Stimulated activated CD4-positive, alpha-beta T cell treated with anti-CD3 and anti-CD28 coated beads, TNF-alpha, amount 100 ng/mL, for 48 hours (primary cell): ENCODE measurements around the gene STT3B.
A peak's percentile ranks its signal among the peaks of the same experiment; 100 is the strongest.

Source experiments
- DNase-seq, 3 donors: peaks; one replicate each; pipeline ENCODE4 v3.0.0-alpha.2; 2020; ENCODE audit warnings: low read depth in 3 of 3

STT3B gene

DNA sequence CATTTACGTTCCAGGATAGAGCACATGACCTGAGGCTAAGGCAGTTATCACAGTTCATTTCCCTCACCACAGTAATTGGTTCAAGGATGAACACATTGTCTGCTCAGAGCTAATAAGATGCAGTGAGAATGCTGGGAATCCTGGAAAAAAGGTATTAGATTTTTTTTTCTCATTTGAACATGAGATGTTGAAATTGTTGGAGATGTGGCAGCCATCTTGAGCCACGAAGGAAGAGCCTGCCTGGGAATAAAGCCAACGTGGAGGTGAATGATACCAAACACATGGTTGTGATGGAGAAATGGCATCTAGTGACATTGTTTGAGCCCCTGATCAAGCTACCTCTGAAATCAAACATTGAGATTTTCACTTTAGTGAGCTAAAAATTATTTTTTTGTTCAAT is 16.0 kb upstream of the STT3B start:
- DNase-seq: no peak

DNA sequence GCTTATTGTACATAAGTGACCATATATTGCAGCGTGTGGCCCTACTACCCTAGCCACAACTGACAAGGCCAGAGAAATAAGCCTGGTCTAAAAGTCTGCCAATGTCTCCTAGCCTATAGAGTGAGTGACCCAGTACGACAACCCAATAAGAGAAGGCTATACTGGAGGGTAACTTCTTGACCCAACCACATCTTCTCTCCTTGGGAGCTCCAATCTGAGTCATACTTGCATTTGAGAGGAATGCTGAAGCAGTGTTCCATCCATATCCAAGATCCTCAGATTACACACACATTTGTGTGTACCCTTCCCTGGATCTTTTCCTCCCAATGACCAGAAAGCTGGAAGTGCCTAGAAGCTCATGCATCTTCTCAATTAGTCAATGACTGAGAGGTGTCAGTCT is 11.3 kb upstream of the STT3B start:
- no peak for DNase-seq

DNA sequence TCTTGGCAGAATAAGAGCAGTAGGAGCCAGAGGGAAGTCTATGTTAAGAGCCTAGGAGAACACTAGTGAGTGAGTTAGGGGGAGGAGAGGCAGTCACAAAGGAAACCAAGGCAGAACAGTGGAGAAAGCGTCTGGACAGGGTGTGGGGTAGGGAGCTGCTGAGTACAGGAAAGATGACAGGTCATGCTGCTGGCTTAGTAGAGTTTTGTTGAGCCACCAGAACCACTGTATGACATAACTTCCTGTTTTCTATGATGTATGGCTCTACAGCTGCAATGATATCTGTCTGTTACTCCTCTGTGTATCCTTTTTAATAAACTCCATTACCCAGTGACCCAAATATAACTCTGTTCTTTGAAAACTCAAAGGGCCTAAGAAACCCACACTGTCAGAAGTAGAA is 10.6 kb upstream of the STT3B start:
- no peak for DNase-seq

DNA sequence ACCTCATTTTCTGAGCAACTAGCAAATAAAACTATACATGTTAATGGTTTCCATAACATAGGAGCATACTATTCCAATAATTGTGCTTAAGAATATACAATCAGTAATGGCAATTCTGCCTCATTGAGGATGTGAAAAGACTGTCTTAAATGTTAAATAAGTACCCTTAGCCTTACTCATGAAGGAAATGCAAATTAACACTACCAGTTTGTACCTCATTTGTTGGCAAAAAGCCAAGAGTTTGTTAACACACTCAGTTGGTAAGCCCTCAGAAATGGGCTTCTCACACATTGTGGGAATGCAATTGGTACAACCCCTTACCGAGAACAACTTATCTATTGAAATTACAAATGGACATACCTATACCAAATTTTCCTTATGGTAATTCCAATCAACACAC is 9.2 kb upstream of the STT3B start:
- DNase-seq: no peak

DNA sequence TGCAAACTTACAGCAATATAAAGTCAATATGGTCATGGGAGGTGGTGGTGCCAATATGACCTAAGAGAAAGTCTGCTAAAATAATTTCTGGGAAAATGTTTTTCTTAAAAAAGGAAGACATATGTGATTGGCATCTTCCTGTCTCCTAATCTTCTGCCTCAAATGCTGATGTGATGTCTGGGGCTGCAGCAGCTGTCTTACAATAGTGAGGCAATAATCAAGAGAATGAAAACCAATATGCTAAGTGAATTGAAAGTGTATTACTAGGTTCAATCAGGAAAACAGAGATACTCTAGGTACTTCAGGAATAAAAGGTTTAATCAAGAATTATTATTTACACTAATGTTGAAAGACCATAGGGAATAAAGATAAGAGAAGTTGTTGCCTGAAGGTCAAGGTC is 7.2 kb upstream of the STT3B start:
- DNase-seq: no peak

DNA sequence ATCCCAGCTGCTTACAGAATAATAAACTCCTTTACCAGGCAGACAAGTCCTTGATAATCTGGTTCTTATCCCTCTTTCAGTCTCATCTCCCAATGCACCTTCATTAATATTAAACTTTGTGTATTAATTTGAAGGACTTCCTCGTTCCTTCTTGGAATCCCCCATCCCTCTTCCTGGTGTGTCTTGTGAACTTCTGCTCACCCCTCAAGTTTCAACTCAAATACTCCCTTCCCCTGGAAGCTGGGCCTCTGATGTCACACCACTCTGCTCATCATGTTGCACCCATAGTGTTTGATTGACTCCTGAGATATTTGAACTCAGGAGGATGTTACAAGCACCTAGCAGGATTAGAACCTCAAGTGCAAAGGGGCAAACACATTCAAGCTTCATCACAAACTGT is 3.3 kb upstream of the STT3B start:
- DNase-seq: no peak

DNA sequence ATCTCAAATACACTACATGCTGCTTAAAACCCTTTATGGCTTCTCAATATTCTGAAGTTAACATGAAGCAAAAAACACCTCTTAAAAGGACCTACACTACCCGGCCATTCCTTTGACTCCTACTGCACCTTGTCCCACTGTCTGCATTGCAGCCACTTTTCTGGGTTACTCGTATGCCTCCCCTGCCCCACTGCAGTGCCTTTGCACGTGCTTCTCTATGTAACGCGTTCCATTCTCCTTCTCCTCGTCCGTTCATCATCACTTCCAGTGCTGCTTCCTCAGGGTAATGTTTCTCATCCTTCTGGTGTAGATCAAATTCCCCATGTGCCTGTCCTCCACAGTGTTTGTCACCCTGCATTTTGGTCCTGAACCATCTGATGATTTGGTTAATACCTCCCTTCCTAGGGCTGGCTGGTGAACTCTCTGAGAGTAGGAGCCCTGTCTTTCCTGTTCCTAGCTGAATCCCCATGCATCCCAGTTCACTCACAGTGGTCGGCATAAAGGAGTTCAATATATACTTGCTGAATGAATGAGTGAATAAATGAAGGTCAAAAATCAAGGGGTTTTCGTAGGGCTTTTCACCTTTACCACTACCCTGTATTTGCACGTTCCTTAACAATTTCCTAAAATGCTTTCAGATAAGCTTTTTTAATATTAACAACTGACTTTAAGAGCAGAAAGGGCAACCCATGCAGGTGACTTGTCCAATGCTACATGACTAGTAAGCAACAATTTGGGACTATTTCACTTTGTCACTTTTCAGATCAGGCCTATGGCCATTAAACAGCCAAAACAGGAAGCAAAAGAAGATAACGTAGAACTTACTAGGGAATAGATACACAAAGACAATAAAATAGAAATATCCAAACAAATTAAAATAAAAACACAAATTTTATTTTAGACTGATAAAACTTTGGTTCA is 2.4 kb upstream of the STT3B start:
- DNase-seq: no peak

DNA sequence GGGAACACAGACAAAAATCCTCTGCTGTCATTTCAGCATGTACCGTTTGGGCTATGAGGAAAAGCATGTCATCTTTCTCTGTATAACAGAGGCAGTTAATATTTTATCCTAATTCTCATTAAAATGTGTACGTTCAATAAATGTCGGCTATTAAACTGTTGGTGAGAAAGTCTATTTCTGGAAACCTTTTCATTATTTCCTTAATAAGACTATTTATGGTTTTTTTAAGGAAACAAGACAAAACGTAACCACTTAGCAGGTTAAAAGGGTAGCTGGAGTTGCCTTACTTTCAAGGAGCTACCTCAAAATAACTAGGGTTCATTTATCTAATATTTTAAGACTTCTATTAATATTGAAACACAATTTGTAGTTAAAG is 1.8 kb upstream of the STT3B start:
- DNase-seq: no peak

DNA sequence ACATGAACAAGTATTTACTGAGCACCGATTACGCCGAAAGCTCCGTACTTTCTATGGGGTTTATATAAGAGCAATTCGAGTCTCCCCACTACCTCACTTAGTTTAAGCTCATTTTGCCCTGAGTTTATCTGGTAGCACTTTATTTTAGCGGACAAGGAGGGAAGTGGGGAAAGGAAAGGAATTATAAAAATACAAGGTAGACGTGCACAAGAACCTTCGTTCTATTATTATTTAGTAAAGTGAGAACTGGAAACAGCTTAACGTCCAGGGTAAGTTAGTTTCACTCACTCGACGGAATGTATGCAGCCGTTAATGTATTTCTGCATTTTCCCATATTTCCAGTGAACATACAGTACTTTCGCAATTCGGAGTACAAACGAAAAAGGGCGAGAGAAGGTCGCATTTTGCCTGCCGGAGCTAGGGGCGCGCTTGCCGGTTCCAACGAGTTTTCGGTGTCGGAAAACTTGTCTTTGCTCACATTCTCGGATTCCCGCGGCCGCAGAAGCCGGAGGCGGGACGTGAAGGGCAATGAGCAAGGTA is 1.2 kb upstream of the STT3B start:
- no peak for DNase-seq

DNA sequence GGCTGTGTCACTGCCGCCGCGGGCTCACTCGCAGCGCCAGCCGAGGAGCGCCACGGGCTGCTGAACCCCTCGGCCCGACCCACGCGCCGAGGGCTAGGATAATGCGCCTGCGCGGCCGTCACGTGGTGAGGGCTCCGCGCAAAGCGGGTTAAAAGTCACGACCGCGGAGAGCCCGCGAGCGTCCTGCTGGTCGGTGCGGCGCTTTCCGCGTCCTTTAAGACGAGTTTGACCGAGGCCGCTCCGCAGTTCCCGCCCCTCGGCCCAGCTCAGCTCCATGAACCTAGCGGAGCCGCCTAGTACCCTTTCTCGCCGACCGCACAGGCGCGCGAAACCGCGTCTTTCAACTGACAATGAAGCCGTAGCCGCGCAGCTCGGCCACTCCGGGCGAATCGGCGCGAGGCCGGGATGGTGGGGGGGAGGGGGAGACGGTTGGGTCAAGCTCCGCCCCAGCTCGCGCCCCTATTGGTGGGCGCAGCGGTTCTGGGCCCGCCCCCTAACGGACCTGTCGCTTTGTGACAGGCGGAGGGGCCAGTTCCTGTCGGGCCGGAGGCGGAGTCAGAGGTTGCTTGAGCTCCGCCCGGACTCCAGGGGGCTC is 636 bp upstream of the STT3B start:
- DNase-seq: peak; percentile 97 to 99 (median 98)

DNA sequence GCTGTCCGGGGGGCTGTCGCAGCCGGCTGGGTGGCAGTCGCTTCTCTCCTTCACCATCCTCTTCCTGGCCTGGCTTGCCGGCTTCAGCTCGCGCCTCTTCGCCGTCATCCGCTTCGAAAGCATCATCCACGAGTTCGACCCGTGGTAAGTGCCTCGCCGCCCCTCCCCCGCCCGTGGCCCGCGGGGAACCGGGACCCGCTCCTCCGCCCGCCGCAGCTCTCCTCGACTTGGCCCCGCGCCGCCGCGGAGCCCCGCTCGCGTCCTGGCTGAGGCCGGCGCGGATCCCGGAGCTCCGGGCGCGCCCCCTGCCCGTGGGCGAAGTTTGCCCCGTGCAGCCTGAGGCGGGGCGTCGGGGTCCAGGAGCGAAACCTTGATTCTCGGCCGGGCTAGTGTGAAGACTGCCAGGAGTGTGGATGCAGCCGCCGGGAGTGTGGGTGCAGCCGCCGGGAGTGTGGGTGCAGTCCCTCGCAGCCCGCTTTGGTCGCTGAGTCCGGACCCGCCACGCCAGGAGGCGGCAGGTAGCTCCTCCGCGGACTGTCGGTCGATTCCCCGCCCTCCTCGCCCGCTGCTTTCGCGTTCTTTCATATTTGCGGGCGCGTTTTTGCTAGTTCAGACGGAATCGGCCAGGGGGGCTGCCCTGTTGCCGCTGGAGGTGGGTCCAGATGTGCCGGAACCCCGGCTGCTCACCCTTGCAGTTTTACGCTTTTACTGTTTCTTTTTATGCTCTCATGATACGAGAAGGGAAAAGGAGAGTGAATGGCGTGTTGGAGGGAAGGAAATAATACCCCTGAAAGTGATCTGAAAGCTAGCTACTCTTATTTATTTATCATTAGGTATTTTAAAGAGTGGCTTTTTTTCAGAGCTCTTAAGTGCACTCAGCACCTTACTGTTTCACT is 692 bp downstream of the STT3B start:
- DNase-seq: peak; percentile 23 to 47 (median 24)

DNA sequence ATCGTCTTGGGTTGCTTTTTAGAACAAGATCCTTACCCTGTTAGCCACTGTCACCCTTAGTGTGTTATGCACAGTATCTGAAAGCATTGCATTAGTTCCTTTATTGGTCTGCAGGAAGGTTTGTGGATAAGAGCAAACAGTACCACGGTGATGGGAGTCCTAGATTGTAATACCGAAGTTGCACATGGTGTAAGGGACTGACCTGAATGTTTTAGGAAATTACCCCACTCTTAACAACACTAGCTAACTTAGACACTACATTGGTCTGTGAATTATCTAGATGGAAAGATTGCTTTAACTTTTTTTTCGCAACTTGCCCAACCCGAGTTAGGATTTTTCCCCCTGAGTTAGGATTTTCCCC is 1.3 kb downstream of the STT3B start:
- DNase-seq: no peak

DNA sequence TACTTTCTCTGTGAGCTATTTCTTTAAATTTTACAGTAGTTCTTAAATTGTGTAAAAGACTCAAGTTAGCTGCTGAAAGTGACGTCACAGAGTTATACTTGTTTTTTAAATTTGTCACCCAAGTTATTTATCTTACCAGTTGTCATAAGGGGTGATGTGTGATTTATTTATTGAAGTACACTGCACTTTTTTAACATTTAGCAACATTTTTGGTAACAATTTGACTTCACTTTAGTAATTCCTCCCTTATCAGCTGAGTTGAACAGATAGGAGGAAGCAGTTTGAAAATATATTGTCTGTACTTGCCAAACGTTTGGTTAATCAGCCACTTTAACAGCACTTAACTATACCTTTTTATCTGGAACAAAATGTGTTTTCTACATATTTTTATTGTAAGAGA is 3.8 kb downstream of the STT3B start:
- DNase-seq: no peak

DNA sequence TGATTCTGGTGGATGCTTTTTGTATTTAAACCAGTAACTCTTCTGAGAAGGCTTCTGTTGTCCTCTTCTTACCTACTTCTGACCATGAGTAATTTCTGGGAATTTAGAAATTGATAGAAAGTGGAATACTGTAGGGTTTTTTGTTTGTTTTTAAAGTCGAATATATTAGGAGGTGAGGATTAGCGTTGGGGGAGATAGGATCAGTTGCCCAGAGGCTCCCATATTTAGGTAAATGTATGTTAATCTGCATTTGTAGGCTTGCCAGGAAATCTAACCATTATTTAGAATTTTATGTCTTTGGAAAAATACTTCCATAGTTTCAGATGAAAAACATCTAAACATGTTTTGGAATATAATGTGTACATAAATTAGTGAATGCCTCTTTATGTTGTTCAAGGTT is 6.1 kb downstream of the STT3B start:
- DNase-seq: no peak

DNA sequence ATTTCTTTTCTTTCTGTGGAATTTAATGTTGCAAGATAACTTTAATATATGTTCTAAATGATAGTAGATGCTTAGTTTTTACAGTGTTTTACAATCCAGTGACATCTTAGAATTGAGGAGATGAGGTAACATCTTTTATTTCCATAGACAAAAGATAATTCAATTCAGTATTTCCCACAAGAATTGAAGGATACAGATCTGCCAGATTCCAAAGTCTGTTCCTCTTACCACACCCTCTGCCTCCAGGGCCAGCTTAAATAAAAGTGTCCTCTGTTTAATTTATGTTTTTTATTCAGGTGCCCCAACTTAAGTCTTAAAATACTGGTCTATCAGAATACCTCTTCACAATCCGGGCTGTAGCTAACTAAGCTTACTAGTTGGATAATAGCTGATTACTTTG is 6.5 kb downstream of the STT3B start:
- DNase-seq: no peak

DNA sequence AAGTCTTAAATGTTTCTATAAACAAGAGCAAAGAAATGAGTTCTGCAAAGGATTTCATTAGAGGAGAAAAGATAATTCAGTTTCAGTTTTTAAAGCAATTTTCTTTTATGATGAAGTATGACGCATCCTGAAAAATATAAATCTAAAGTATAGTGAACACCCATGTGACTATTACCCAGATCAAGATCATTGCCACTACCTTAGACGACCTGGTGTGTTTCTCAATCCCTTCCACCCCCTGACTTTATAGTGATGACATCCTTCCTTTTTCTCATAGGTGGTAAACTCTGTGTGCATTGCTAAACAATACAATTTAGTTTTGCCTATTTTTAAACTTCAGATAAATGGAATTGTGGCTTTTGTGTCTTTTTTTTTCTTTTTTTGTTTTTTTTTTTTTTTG is 8.4 kb downstream of the STT3B start:
- no peak for DNase-seq

DNA sequence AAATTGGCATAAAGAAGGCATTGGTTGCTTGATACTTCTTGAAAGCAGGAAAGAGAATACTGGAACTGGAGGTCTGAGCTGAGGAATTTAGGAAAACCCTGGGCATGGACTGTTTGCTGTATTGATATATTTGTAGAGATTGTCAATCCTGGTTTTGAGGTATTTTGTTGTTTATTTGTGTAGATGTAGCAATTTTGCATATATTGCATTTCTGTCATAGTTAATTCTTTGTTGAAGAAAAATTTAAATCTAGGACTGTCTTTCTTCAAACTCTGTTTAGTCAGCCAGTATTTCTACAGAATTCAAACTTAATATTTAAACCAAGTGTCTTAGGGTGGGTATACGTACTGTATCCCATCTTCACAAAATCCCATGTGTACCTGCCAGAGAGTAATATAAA is 9.5 kb downstream of the STT3B start:
- no peak for DNase-seq

DNA sequence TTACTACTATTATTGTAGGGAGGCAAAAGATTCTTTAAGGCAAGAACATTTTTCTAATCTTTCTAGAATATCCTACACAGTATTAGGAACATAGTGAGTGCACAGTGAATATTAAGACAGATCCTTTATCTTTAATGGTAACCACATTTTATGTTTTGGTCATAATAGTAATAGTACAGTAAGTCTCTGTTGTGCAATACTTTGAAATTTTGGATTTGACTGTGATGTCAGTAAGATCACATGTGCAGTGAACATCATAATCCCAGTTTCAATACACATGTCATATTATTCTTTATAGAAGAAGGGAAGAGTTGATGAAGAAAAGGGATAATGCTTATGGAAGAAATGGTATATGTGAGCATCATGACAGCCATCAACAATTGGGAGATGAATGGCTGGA is 10.7 kb downstream of the STT3B start:
- DNase-seq: no peak

DNA sequence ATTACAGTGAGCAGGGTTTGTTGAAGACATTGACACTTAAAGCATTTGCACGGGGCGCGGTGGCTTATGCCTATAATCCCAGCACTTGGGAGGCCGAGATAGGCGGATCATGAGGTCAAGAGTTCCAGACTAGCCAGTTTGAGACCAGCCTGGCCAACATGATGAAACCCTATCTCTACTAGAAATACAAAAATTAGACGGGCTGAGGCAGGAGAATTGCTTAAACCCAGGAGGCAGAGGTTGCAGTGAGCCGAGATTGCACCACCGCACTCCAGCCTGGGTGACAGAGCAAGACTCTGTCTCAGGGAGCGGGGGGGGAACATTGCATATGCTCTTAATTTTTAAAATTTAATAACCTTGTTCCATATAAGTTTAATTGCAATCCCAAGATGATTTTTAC is 11.9 kb downstream of the STT3B start:
- no peak for DNase-seq

DNA sequence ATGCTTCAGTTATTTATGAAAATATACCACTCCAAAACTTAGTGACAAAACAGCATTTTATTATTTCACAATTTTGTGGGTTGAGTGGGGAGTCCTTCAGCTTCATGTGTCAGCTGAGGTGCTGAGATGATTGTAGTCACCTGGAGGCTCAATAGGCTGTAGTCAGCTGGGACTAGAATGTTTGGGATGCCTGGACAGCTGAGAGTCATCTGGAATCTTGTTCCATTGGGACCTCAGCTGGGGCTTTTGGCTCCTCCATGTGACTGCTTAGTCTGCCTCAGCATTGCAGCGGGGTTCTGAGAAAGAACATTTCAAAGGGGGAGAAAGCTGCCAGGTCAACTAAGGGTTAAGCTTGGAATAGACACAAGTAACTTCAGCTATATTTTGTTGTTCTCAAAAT is 13.4 kb downstream of the STT3B start:
- no peak for DNase-seq

DNA sequence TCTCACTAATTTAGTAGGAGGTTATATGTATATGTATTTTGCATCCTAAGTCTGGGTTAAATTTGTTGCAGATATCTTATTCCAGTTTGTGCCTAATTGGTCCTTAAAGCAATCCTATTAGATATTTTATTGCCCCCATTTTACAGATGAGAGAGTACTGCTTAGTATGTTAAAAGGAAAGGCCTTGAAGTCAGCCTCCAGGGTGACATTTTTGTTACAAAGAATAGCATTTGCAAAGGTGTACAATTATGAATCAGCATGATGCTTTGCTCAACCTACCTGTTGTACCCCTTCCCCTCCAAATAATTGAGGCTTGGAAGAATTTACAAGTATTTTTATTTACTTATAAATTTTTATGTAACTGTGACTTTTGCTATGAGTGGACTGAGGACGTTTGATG is 14.0 kb downstream of the STT3B start:
- DNase-seq: no peak

DNA sequence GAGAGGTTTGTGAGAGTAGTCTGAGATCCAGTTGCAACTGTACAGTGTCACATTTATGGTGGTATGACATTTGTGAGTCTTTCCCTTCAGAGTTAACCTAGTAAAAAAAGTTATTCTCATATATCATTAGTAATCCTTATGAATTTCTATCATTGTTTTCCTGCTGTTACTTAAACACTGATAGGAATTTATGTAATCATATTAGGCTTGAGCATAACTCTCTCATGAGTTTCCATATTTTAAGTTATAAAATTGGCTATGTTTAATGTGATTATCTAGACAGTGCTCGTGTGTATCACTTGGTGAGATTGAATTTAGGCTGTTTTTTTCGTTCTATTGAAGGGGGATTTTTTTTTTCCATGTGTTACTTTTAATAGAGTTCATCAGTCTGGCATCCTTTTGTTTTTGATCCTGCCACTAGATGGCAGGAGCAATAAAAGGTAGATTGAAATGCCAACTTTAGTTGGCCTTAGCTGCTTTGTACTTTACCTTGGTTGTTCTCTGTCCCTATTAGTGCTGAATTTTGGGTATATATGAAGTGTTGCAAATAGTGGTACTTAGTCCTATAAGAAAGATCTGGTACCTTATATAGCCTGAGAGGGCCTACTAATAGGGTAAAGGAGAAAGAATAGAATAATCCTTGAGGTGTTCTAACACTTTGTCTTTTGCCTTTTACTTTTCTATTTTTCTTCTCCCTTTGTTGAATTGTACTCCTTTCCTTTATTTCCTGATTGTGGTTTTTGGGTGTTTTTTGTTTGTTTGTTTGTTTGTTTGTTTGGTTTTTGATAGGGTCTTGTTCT is 17.9 kb downstream of the STT3B start:
- no peak for DNase-seq
